ENCODE results near the gene PCDHA6.
"Not testable (repeated sequence)": the region's sequence is repeated elsewhere in the genome, so short reads cannot be mapped to it uniquely, and the experiment has no call there.

The PCDHA6 gene

GRCh38 chr5:140868721-140869554 is 41.2 kb downstream of the PCDHA6 start, which contains the start of gene PCDHA11:
Gene PCDHA11 (plus strand): TSS chr5:140868957. CDS start chr5:140869104, 147 bp downstream.
- no peak for DNase-seq

GRCh38 chr5:140869555-140869886 is 41.8 kb downstream of the PCDHA6 start:
- no peak for DNase-seq

- no peak for DNase-seq
These were observed 42.8 kb downstream of the PCDHA6 start for GRCh38 chr5:140870221-140871201.

GRCh38 chr5:140875085-140876065 is 47.6 kb downstream of the PCDHA6 start, which contains the start of gene PCDHA12:
Gene PCDHA12 (plus strand): TSS chr5:140875308. CDS start chr5:140875473, 165 bp downstream.
- no peak for DNase-seq

- DNase-seq, result not testable (repeated sequence)
These were observed 48.9 kb downstream of the PCDHA6 start for GRCh38 chr5:140876541-140877261.

- DNase-seq, result no peak
These were observed 49.5 kb downstream of the PCDHA6 start for GRCh38 chr5:140877262-140877581.

All from SHP77 treated with DMSO at 0.1 percent for 48 hours (cell line).